Testis (tissue), 3 donors: ENCODE results near the gene SERPINB6. TPM values are rescaled to one million over a fixed set of nuclear protein-coding genes. Genes with fewer than 3 reads are reported as not detected.

Source experiments
- DNase-seq: peaks from one replicate; pipeline ENCODE4 v3.0.0-alpha.2; 2019
- H3K27ac ChIP-seq, 2 donors: fragments of 200-600 bp; sonication (generic); one replicate each; pipeline ENCODE4 v1.5.1; 2019
- H3K27me3 ChIP-seq: fragments of 200-600 bp; sonication (generic); one replicate; pipeline ENCODE4 v1.5.1; 2019
- H3K36me3 ChIP-seq: fragments of 200-600 bp; sonication (generic); one replicate; pipeline ENCODE4 v1.5.1; 2017; ENCODE audit warnings: low read depth; ENCODE audit errors: missing control alignments
- H3K4me1 ChIP-seq: fragments of 200-600 bp; sonication (generic); one replicate; pipeline ENCODE4 v1.5.1; 2019
- H3K4me3 ChIP-seq, 2 donors: fragments of 200-600 bp; sonication (generic); one replicate each; pipeline ENCODE4 v1.5.1; 2017 to 2019
- H3K9me3 ChIP-seq: fragments of 200-600 bp; sonication (generic); one replicate; pipeline ENCODE4 v1.5.1; 2017
- CTCF ChIP-seq, 3 experiments: fragments of 450-650 bp in 2 of 3; fragments of 200-600 bp in 1 of 3; sonication (generic) in 1 of 3; IDR thresholded peaks; one replicate each; pipeline ENCODE4 v1.5.1; 2016 to 2019; ENCODE audit warnings: antibody characterized with exemption in 3 of 3, mild to moderate bottlenecking in 2 of 3, moderate library complexity in 1 of 3
- POLR2A ChIP-seq: fragments of 450-650 bp; IDR thresholded peaks from one replicate; pipeline ENCODE4 v1.6.1; 2017; ENCODE audit warnings: antibody characterized with exemption, mild to moderate bottlenecking, moderate library complexity
- WGBS, 2 donors: methylation state at CpG; one replicate each; pipeline ENCODE4 v1.1.5; 2018; 5-methylcytosine and 5-hydroxymethylcytosine counted together
- intact Hi-C: fragments of 100-400 bp; cut with DNase I; formaldehyde crosslinking; loops from one replicate; pipeline ENCODE4 v1.15.1; 2023; ENCODE audit warnings: low total_unique reads
- polyA plus RNA-seq: library from polyadenylated mRNA; stranded (reverse); fragments of 350-450 nt; fragmentation: Illumina TruSeq; extraction: RNeasy Lipid Tissue Mini Kit (QIAGEN cat#74804); gene quantifications from one replicate; pipeline ENCODE4 v1.2.3, GENCODE V29; 2014; ENCODE audit warnings: low read depth, low replicate concordance; ENCODE audit not compliant: insufficient read depth
- total RNA-seq, 2 donors: library from RNA; depleted of rRNA; stranded (reverse); fragments of >200 nt; gene quantifications; one replicate each; pipeline ENCODE4 v1.2.3, GENCODE V29; 2016

SERPINB6 gene
- total and polyA plus RNA-seq, 3 donors from 2014 or later, result 203 to 348 (median 281) TPM

- no peak for DNase-seq
- 70 to 84% methylated on average over 4 of the region's 4 CpGs for WGBS, 2 donors
- Histone ChIP-seq H3K27ac (no peak overlapping the region), H3K9me3 (no peaks in the 10 kb centered on the region), H3K27me3 (no peaks in the 10 kb centered on the region), H3K4me3 (no peak overlapping the region), H3K36me3 (no peaks in the 10 kb centered on the region), H3K4me1 (peaks cover 3% of the 10 kb centered on the region)
- TF ChIP-seq POLR2A (no peak), CTCF (IDR thresholded peaks at IDR 0.05) (no peak)
- intact Hi-C loops, result no loop called here
Measured at GRCh38 chr6:2921520-2922115, 49.7 kb downstream of the SERPINB6 start.

- intact Hi-C loops, result no loop called here
- Histone ChIP-seq H3K4me1 (peaks cover 3% of the 10 kb centered on the region), H3K27me3 (no peaks in the 10 kb centered on the region), H3K36me3 (no peaks in the 10 kb centered on the region), H3K4me3 (no peak overlapping the region), H3K27ac (no peak overlapping the region), H3K9me3 (no peaks in the 10 kb centered on the region)
- no peak for TF ChIP-seq POLR2A
- TF ChIP-seq CTCF (IDR thresholded peaks at IDR 0.05), result no peak
- 82 to 89% methylated on average over 10 to 14 of the region's 14 CpGs for WGBS, 2 donors
- no peak for DNase-seq
Measured at GRCh38 chr6:2920671-2921112, 50.7 kb downstream of the SERPINB6 start.

GRCh38 chr6:2919886-2920285, 51.5 kb downstream of the SERPINB6 start:
- intact Hi-C loops, result no loop called here
- no peaks in the 10 kb centered on the region for H3K9me3 ChIP-seq
- no peak for DNase-seq
- H3K27me3 ChIP-seq, result no peaks in the 10 kb centered on the region
- peaks cover 3% of the 10 kb centered on the region for H3K4me1 ChIP-seq
- TF ChIP-seq CTCF (IDR thresholded peaks at IDR 0.05), result no peak
- TF ChIP-seq POLR2A, result no peak
- H3K27ac ChIP-seq, result no peak overlapping the region
- WGBS, 2 donors, result 78 to 84% methylated on average over 6 of the region's 6 CpGs
- H3K4me3 ChIP-seq, result no peak overlapping the region
- no peaks in the 10 kb centered on the region for H3K36me3 ChIP-seq

GRCh38 chr6:2919401-2919800, 52.0 kb downstream of the SERPINB6 start:
- no peaks in the 10 kb centered on the region for H3K27me3 ChIP-seq
- 59 to 78% methylated on average over 4 of the region's 4 CpGs for WGBS, 2 donors
- no peak overlapping the region for H3K4me3 ChIP-seq
- intact Hi-C loops, result no loop called here
- H3K4me1 ChIP-seq, result peaks cover 3% of the 10 kb centered on the region
- H3K27ac ChIP-seq, result no peak overlapping the region
- DNase-seq, result no peak
- H3K9me3 ChIP-seq, result no peaks in the 10 kb centered on the region
- H3K36me3 ChIP-seq, result no peaks in the 10 kb centered on the region
- TF ChIP-seq CTCF (IDR thresholded peaks at IDR 0.05), result no peak
- TF ChIP-seq POLR2A, result no peak

- Histone ChIP-seq H3K9me3 (no peaks in the 10 kb centered on the region), H3K27me3 (no peaks in the 10 kb centered on the region), H3K4me3 (no peak overlapping the region), H3K4me1 (peaks cover 3% of the 10 kb centered on the region), H3K36me3 (no peaks in the 10 kb centered on the region), H3K27ac (no peak overlapping the region)
- no peak for DNase-seq
- 83 to 84% methylated on average over 4 of the region's 4 CpGs for WGBS, 2 donors
- intact Hi-C loops, result no loop called here
- TF ChIP-seq POLR2A, result no peak
- TF ChIP-seq CTCF (IDR thresholded peaks at IDR 0.05), result no peak
Measured at GRCh38 chr6:2918936-2919335, 52.4 kb downstream of the SERPINB6 start.
